Activated T-cell treated with anti-CD3 and anti-CD28 coated beads for 4 hours (primary cell): ENCODE data around the gene YIPF3.
"Not testable (repeated sequence)": the region's sequence is repeated elsewhere in the genome, so short reads cannot be mapped to it uniquely, and the experiment has no call there.

Experiments
- DNase-seq: peaks from one replicate; pipeline ENCODE4 v3.0.0-alpha.2; 2020

The YIPF3 gene

DNA sequence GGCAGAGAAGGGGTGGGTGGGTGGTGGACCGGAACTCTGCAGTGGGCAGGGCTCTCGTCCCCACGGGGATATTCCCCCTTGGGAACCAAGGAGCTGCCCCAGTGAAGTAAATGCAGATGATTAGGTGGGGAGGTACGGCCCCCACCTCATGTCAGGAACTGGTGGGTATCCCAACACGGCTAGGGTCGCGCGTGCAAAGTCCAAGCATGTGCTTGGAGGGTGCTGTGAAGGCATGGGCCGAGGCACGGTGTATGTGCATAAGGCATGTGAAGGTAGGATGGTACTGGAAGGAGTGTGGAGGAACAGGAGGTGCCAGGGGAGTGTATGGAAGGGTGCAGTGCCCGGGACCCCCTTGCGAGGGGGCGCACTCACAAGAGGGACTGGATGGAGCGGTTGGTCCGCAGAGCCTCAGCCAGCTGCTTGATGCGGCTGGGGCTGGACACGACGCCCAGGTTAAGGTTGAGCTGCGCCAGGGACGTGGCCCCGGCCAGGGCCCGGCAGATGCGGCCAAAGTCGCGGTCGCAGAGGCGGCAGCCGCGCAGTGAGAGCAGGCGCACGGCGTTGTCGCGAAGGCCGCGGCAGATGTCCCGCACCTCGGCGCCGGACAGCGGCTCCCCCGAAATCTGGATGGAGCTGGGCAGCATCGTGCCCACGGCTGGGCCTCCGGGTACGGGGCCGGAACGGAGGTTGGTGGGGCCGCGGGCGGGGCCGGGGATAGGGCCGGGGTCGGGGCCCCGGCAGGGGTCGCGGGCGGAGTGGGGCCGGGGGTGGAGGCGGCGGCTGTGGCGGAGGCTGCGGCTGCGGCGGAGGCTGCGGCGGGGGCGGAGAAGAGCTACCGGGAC is 7.4 kb downstream of the YIPF3 start:
- no peak for DNase-seq

DNA sequence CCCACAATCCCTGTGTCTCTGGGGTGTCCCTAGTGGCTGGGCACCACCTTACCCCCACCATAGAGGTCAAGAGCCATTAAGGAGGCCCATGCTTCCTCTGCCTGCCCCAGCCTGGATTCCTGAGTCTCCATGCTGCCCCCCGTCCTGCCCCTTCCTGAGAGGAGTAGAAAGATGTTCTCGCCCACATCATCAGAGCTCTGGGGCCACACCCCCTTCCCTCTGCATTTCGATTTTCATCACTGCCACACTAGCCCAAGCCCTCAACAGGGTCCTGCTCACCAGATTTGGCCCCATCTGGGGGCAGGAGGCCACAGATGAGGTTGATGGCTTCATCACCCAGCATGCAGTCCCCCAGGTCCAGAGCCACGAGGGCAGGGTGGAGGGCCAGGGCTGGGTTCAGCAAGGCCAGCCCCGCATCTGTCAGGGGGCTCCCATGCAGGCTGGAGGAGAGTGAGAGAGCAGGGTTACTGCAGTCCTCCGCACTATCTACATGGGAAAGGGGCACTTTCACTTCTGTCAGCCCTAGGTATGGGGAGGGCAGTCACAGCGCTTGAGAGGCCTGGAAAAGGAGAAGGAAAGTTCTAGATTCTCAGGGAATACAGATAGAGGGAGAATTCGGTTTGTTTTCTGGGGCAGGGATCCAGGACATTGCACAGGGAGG is 8.1 kb downstream of the YIPF3 start:
- DNase-seq: no peak

DNA sequence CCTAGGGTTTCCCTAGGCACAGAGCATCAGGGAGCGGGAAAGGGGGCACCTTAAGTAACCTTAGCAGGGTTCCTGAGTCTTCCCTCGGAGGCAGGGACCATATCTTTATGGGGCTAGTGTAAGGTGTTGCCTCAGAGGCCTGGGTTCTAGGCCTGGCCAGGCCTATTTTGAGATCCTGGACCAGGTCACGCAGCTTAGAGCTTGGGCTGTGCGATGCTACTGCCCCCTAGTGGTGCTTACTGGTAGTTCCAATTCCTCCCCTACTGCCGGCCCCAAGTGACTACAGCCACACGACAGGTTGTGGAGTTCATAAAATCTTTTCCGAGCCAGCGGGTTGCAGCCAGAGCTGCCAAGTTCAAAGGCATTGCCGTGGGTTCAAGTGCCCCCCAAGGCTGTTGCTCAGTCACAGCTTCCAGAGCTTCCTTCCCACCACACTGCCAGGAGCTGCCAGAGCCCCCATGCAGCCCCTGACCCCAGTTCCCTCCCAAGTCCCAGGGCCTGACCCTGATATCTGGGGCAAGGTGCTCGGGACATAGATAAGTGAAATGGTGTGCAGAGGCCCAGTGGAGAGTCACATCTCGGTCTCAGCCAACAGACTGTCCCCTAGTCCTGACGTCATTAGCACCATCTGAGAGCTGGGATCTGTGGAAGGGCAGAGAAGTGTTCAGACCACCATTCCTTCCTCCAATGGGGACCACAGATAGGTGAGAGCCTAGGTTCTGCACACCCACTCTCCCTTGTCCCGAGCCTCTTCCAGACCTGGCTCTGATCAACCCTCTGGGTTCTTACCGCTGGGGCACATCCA is 9.9 kb downstream of the YIPF3 start:
- peak; percentile 76 for DNase-seq

DNA sequence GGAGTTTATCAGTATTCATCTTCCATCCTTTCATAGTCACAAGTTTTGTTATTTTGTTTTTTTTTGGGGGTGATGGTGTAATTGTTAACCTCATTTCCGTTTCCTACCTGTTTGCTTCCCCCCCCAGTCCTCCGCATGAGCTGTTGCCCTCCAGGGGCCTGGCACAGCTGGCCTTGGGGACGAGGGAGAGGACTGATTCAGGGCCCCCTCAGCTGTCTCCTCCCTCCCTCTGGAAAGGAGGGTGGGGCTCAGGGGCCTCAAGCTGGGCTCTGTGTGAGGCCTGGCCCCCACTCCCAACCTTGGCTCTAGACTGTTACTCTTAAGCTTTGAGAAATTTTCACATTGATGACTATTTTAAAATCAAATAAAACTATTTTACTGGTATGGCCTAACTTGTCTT is 10.6 kb downstream of the YIPF3 start:
- no peak for DNase-seq

DNA sequence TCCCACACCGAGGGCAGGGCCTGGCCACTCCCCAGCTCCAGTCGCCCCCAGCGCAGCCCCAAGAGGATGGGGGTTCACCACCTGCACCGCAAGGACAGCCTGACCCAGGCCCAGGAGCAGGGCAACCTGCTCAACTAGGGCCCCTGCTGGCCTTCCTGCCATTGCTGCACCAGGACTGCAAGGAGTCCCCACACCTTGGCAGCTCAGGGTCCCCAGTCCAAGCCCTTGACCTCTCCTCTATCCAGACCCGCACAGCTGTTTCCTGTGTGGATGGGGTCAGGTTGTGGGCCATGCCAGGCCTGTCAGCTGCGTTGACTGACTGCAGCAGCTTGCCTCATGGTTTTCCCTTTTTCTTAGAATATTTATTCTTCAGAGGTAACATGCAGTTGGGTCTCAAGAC is 11.0 kb downstream of the YIPF3 start:
- DNase-seq: no peak

DNA sequence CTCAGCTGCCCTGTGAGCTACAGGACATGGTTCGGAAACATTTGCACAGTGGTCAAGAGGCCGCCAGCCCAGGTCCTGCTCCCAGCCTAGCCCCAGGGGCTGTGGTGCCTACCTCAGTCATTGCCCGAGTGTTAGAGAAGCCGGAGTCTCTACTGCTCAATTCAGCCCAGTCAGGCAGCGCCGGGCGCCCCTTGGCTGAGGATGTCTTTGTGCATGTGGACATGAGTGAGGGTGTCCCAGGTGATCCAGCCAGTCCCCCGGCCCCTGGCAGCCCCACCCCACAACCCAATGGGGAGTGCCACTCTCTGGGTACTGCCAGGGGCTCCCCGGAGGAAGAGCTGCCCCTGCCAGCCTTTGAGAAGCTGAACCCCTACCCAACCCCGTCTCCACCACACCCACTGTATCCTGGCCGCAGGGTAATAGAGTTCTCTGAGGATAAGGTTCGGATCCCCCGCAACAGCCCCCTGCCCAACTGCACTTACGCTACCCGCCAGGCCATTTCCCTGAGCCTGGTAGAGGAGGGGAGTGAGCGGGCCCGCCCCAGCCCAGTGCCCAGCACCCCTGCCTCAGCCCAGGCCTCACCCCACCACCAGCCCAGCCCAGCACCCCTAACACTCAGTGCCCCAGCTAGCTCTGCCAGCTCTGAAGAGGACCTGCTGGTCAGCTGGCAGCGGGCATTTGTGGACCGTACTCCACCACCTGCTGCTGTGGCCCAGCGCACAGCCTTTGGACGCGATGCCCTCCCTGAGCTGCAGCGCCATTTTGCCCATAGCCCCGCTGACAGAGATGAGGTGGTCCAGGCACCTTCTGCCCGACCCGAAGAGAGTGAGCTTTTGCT is 11.8 kb downstream of the YIPF3 start:
- no peak for DNase-seq

DNA sequence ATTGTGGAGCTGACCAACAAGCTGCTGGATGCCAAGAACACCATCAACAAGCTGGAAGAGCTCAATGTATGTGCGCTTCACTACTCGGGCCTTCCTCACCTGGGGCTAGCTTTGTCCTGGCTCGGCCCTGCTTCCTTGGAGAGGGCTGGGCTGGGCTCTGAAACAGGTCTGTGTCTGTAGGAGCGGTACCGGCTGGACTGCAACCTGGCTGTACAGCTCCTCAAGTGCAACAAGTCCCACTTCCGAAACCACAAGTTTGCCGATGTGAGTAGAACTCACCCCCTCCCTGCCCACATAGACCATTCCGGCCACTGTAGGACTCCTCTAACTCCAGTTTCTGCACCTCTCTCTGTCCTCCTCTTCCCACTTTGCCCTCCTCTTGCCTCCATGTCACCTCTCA is 13.3 kb downstream of the YIPF3 start:
- DNase-seq: no peak

DNA sequence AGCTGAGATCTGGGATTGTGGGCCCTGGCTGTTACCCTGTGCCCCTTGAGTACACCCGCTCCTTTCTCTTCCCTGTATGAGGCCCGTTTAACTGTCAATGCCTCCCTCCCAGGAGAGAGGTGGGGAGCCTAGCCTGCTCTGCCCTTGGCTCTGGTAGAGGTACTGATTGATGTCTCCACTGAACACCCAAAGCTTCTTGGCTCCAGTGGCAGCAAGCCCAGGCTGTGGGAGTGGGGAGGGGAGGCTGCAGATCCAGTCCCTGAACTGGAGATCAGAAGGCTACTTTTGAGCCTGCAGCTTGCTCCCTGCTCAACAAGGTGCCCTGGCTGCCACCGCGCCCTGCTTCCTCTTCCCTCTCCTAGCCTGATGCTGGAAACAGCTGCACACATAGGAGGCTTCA is 14.1 kb downstream of the YIPF3 start:
- DNase-seq: no peak

DNA sequence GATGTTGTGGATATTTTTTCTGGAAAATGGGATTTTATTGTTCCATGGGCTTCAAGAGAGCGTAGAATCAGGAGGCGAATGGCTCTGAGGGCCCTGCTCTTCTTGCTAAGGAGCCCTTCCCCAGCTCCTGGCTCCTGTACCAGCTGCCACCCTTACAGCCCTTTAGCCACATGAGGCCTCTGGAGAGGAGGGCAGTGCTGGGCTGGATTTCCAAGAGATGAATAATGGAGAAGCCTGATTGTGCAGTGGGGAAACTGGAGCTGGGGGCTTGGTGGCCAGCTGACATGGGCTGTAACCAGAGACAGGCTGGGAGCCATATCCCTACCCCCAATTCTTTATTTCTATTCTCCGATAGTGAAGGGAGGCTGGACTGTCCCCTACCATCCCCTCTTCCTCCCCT is 15.8 kb downstream of the YIPF3 start:
- DNase-seq: no peak

DNA sequence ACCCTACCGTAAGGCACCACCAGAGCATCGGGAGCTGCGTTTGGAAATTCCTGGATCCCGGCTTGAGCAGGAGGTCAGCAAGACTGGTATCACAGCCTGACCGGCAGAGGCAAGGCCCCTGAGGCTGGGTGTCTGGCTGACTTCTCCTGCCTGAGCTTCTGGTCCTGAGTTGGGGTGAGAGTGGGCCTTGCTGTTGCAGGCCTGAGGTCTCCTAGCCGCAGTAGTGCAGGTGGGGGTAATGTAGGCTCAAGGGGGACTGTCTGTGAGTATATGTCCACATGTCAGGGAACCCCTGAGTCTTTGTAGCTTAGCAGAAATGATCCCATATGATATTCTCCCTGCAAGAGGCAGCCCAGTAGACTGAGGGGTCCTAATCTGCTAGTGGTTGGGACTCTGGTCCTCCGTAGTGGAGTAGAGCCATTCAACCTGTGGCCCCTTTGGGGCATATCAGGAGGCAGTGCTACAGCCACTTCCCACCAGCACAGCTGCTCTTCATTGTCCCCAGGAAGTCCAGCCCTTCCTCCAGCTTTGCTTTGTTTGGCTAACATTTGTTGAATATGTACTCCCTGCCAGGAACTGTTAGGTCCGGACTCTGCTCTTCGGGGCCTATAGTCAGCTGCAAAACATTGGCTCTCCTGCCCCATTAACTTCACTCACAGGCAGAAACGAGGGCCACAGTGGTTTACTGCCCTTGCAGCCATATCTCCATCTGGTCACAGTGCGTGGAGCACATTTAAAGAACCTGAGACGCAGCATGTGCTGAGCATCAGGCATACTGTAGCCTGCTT is 17.5 kb downstream of the YIPF3 start:
- no peak for DNase-seq

DNA sequence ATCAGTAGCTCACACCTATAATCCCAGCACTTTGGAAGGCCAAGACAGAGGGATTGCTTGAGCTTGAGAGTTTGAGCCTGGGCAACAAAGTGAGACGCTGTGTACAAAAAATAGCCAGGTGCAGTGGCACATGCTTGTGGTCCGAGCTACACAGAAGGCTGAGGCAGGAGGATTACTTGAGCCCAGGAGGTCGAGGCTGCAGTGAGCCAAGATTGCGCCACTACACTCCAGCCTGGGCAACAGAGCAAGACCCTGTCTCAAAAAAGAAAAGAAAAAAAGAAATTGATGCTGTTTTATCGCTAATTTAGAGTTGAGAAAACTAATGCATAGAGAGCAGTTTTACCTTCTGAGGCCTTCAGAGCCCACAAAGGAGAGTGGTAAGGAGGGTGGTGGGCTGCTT is 18.4 kb downstream of the YIPF3 start:
- not testable (repeated sequence) for DNase-seq

DNA sequence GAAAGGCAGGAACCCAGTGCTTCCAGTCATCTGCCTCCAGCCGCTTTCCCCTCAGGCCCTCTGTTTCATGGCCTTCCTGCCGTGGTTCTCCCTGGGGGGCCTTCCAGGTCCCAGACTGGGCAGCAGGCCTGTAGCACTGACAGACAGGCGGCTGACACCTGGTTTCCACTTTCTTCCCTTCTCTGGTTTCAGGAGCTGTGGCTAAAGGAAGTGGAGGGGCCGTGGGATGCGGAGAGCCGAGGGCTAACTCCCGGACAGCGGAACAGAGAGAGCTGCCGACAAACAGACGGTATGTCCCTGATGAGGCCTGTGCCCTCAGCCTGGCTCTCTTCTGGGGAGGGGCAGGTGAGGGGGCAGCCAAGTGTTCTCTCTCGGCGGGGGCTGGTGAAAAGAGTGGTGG is 19.0 kb downstream of the YIPF3 start:
- no peak for DNase-seq

DNA sequence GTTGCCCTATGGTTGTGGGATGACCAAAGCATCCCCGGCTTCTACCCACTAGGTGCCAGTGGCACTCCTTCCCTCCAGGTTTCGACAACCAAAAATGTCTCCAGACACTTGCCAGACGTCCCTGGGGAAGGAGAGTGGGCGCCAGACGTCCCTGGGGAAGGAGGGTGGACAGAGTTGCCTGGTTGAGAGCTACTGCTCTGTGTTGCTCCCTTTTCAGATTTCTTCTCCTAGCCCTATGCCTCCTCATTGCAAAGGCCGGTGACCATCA is 19.7 kb downstream of the YIPF3 start:
- no peak for DNase-seq

DNA sequence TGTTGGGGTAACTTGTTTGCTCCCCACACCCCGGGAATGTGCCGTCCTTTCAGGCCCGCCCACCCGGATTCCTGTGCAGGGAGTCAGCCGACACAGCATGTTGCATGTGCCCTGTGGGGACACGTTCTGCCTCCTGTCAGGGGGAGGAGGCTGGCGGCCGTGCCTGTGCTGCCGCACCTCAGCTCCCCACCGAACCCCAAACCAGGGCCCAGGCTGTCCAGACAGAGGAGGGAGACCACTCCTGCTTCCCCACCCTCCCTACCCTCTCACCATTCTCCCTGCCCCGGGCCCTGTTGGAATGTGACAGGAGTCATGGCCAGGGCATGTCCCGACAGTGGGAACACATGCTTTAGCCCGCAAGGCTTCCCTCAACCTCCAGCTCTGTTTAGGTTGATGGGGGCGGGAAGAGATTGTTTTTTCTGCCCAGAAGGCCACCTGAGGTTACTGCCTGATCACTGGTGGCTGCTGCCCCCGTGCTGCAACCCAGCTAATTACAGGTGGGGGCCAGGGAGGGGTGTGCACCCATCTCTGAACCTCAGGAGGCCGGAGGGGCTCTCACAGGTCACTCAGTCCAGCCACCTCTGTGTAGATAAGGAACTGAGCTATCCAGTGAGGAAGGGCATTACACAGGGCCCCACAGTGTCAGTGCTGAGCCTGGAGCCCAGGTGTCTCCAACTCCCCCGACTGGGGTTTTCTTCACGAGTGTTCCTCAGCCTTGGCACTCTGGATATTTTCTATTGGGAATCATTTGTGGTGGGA is 20.2 kb downstream of the YIPF3 start:
- DNase-seq: no peak

DNA sequence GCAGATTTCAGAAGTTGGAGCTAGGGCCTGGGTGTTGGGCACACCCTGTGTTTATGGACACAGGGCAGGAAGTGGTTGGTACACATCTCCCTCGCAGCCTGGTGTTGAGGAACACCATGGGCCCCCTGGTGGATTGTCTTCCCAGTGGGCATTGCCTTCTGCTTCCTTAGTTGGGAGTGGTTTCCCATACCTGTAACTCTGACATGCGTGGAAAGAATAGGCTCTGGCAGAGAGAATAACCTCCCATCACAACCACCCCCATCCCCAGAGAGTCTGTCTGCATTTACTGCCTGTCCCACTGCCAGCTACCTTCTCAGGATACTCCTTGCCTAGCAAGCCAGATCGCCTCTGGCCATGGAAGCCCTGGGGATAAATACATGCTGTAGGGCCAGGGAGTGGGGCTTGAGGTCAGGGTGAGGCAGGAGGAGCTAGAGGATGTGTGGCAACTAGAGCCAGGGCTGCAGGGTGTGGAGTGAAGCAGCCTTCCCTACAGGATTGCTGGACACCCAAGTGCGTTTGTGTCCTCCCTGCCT is 21.3 kb downstream of the YIPF3 start:
- no peak for DNase-seq

DNA sequence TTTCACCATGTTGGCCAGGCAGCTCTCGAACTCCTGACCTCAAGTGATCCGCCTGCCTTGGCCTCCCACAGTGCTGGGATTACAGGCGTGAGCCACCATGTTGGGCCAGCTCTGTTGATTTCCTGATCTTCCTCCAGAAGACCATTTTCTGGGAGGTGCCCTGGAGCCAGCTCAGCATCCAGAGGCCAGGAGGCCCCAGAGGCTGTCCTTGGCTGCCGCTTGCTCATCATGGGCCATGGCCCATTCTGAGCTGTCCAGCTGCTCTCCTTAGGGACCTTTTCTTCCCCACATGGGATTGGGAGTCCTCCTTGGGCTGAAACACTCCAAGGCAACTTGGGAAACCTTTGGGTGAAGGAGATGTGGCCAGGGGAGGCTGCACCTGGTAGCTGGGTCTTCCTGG is 22.0 kb downstream of the YIPF3 start:
- no peak for DNase-seq

DNA sequence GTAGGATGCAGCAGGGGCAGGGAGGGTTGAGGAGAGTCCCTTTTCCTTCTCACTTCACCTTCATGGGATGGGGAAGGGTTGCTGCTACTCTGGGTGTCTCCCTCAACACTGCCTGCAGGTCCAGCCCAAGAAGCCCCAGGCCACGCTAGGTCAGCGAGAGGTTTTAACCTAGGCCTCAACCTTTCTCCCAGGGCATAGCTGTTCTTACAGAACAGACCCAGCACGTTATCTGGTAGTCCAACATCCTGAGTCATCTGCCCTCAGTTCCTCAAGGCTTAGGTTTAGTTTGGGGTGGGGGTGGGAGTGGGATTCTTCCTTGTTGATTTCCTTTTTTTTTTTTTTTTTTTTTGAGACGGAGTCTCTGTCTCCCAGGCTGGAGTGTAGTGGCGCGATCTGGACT is 22.4 kb downstream of the YIPF3 start:
- DNase-seq: no peak

DNA sequence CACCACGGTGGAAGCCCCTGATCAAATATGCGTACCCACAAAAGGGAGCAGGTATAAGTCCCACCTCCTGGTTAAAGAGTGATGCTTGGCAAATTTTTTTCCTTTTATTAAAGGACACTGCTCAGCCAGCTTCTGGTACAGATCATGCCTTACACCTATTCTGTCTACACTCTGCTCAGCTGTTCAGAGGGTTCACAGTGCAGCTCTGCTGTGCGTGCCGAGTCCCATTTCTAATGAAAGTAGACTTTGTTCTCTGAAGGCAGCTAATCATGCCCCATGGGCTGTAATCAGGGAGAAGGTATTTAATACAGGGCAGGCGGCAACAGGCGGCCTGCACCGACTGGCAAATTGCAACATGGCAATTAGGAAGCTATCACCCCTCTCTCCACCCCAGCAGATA is 22.9 kb downstream of the YIPF3 start:
- no peak for DNase-seq

DNA sequence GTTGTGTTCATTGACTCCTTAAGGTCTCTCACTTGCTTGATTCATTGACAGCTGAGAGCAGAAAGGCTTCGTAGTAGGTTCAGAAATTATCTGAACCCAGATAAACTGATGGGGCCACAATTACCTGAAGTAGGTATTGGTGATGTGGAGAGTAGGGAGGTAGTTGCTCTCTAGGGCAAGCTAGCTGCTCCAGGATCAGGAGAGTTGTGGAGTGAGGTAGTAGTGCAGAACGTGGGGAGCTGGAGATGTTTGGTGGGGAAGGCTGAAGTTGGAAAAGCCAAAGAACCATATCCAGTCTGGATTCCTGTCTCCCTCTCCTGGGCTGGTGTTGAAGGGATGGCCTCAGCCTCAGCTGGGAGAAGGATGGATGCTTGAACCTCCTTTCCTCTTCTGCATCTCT is 23.5 kb downstream of the YIPF3 start:
- DNase-seq: no peak

DNA sequence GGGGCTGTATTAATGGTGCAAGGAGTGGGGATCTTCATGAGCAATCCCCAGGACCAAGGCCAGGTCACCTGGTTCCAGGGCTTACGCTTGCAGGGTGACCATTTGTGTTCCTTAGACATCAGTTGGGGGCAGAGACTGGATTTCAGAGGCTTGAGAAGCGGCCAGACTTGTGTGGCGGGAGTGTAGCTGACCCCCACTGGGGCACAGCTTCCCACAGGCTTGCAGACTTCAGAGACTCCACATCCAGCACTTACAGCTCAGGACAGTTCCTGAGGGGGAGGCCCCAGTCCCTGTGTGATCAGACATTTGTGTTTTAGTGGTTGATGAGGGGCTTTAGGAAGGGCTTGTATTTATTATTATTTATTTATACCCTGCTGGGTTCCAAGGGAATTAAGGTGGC is 24.1 kb downstream of the YIPF3 start:
- no peak for DNase-seq
